ENCODE results near the gene NKX6-2.

GRCh38 chr10:132786476-132786883 lies 533 bp upstream of the NKX6-2 start:
- TF ChIP-seq CTCF (IDR thresholded peaks at IDR 0.05) (no peak), POLR2A (IDR thresholded peaks at IDR 0.05) (no peak)
